HEK293 (cell line): ENCODE measurements around the gene C1orf35.

ENCODE experiments used
- CTCF ChIP-seq: fragments of 450-650 bp; formaldehyde crosslinking; IDR thresholded peaks from 2 replicates; pipeline ENCODE4 v1.5.1; 2016; ENCODE audit warnings: missing biosample characterization, missing genetic modification characterization
- KLF16 ChIP-seq: fragments of 450-650 bp; formaldehyde crosslinking; IDR thresholded peaks from 2 replicates; pipeline ENCODE4 v1.5.1; 2017; ENCODE audit warnings: missing biosample characterization, missing genetic modification characterization
- MYNN ChIP-seq: fragments of 450-650 bp; formaldehyde crosslinking; IDR thresholded peaks from 2 replicates; pipeline ENCODE4 v1.5.1; 2016; ENCODE audit warnings: missing biosample characterization, missing genetic modification characterization, borderline replicate concordance
- PRDM10 ChIP-seq: fragments of 450-650 bp; formaldehyde crosslinking; IDR thresholded peaks from 2 replicates; pipeline ENCODE4 v1.5.1; 2016; ENCODE audit warnings: missing biosample characterization, missing genetic modification characterization
- PRDM4 ChIP-seq: fragments of 450-650 bp; formaldehyde crosslinking; IDR thresholded peaks from 2 replicates; pipeline ENCODE4 v1.5.1; 2017; ENCODE audit warnings: missing biosample characterization, missing genetic modification characterization
- ZBTB17 ChIP-seq: fragments of 450-650 bp; formaldehyde crosslinking; IDR thresholded peaks from 2 replicates; pipeline ENCODE4 v1.5.1; 2016; ENCODE audit warnings: missing biosample characterization, missing genetic modification characterization
- ZFP69B ChIP-seq: fragments of 450-650 bp; formaldehyde crosslinking; IDR thresholded peaks from 2 replicates; pipeline ENCODE4 v1.5.1; 2016; ENCODE audit warnings: missing biosample characterization, missing genetic modification characterization
- ZNF146 ChIP-seq: fragments of 450-650 bp; formaldehyde crosslinking; IDR thresholded peaks from 2 replicates; pipeline ENCODE4 v1.5.1; 2016; ENCODE audit warnings: missing biosample characterization, missing genetic modification characterization
- ZNF157 ChIP-seq: fragments of 450-650 bp; formaldehyde crosslinking; IDR thresholded peaks from 2 replicates; pipeline ENCODE4 v1.5.1; 2016; ENCODE audit warnings: missing biosample characterization, missing genetic modification characterization
- ZNF214 ChIP-seq: fragments of 450-650 bp; formaldehyde crosslinking; IDR thresholded peaks from 2 replicates; pipeline ENCODE4 v1.5.1; 2017; ENCODE audit warnings: missing biosample characterization, mild to moderate bottlenecking, missing genetic modification characterization, borderline replicate concordance
- ZNF266 ChIP-seq: fragments of 450-650 bp; formaldehyde crosslinking; IDR thresholded peaks from 2 replicates; pipeline ENCODE4 v1.5.1; 2016; ENCODE audit warnings: missing biosample characterization, missing genetic modification characterization, low read depth
- ZNF311 ChIP-seq: fragments of 450-650 bp; formaldehyde crosslinking; IDR thresholded peaks from 2 replicates; pipeline ENCODE4 v1.5.1; 2017; ENCODE audit warnings: missing biosample characterization, missing genetic modification characterization, borderline replicate concordance
- ZNF473 ChIP-seq: fragments of 450-650 bp; formaldehyde crosslinking; IDR thresholded peaks from 2 replicates; pipeline ENCODE4 v1.5.1; 2017; ENCODE audit warnings: missing biosample characterization, missing genetic modification characterization
- ZNF501 ChIP-seq: fragments of 450-650 bp; formaldehyde crosslinking; IDR thresholded peaks from 2 replicates; pipeline ENCODE4 v1.5.1; 2016; ENCODE audit warnings: missing biosample characterization, missing genetic modification characterization
- ZNF518A ChIP-seq: fragments of 450-650 bp; formaldehyde crosslinking; conservative IDR thresholded peaks from 2 replicates; pipeline ENCODE4 v1.5.1; 2016; ENCODE audit warnings: low read depth, missing biosample characterization, missing genetic modification characterization
- ZNF660 ChIP-seq: fragments of 450-650 bp; IDR thresholded peaks from 2 replicates; pipeline ENCODE4 v1.5.1; 2018; ENCODE audit warnings: missing biosample characterization, mild to moderate bottlenecking, missing genetic modification characterization
- TF ChIP-seq, protein P1 (sequence below): fragments of 450-650 bp; formaldehyde crosslinking; IDR thresholded peaks from 2 replicates; pipeline ENCODE4 v1.5.0; 2017; ENCODE audit warnings: missing biosample characterization, missing genetic modification characterization, borderline replicate concordance
- TF ChIP-seq, protein P2 (sequence below): fragments of 450-650 bp; formaldehyde crosslinking; IDR thresholded peaks from 2 replicates; pipeline ENCODE4 v1.5.1; 2016; ENCODE audit warnings: missing biosample characterization, missing genetic modification characterization

Gene C1orf35

DNA sequence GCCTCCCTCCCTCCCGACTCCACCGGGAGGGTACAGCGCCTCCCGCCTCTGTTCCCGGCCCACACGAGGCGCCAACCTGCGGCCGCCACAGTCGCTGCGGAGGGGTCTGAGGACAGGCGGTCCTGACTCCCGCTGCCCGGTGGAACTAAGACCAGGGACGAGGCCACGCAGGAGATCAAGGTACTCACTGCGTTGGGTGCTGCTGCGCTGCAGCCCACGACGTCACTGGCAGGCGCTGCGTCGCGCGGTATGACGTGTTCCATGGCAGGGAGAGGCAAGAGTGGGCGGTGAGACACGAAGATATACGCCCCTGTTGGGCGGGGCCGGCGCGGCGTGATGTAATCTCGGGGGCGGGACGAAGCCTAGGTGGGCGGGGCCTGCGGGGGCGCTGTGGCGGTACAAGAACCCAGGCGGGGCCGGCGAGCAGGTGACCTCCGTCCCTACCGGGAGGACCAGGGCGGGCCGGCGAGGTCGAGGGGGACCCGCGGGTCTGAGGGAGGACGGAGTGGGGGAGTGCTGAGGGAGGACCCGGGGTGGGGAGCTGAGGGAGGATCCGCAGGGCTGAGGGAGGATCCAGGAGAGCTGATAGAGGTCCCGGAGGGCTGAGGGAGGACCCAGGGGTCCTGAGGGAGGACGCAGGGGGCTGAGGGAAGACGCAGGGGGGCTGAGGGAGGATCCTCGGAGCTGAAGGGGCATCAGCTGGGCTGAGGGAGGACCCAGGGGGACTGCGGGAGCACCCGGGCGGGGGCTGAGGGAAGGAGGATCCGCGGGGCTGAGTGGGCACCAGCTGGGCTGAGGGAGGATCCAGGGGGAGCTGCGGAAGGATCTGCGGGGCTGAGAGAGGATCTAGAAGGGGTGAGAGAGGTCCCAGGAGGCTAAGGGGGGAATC, 6.2 kb upstream of the C1orf35 start, which contains the start of gene MRPL55 (continued):
- TF ChIP-seq PRDM10 (tag by site-specific recombination) (peak; percentile 67), ZNF311 (tag by site-specific recombination) (no peak), ZFP69B (peak; percentile 52; the same call in 1 of the 2 replicates), KLF16 (tag by site-specific recombination) (peak; percentile 99), CTCF (peak; percentile 96), ZNF157 (tag by site-specific recombination) (0 out of 2 replicates have a peak, but pooled peaks have one; percentile 23), ZBTB17 (peak; percentile 82), MYNN (tag by site-specific recombination) (no peak), ZNF501 (tag by site-specific recombination) (peak; percentile 99), ZNF214 (tag by site-specific recombination) (no peak), ZNF146 (peak; percentile 57; the same call in 1 of the 2 replicates), ZNF266 (tag by site-specific recombination) (no peak), ZNF473 (tag by site-specific recombination) (no peak), ZNF660 (tag by site-specific recombination) (peak; percentile 74; the same call in 1 of the 2 replicates), PRDM4 (tag by site-specific recombination) (no peak), ZNF518A (no peak)
- TF ChIP-seq, protein P1, sequence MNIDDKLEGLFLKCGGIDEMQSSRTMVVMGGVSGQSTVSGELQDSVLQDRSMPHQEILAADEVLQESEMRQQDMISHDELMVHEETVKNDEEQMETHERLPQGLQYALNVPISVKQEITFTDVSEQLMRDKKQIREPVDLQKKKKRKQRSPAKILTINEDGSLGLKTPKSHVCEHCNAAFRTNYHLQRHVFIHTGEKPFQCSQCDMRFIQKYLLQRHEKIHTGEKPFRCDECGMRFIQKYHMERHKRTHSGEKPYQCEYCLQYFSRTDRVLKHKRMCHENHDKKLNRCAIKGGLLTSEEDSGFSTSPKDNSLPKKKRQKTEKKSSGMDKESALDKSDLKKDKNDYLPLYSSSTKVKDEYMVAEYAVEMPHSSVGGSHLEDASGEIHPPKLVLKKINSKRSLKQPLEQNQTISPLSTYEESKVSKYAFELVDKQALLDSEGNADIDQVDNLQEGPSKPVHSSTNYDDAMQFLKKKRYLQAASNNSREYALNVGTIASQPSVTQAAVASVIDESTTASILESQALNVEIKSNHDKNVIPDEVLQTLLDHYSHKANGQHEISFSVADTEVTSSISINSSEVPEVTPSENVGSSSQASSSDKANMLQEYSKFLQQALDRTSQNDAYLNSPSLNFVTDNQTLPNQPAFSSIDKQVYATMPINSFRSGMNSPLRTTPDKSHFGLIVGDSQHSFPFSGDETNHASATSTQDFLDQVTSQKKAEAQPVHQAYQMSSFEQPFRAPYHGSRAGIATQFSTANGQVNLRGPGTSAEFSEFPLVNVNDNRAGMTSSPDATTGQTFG (tag by site-specific recombination), result 0 out of 2 replicates have a peak, but pooled peaks have one; percentile 46
- TF ChIP-seq, protein P2, sequence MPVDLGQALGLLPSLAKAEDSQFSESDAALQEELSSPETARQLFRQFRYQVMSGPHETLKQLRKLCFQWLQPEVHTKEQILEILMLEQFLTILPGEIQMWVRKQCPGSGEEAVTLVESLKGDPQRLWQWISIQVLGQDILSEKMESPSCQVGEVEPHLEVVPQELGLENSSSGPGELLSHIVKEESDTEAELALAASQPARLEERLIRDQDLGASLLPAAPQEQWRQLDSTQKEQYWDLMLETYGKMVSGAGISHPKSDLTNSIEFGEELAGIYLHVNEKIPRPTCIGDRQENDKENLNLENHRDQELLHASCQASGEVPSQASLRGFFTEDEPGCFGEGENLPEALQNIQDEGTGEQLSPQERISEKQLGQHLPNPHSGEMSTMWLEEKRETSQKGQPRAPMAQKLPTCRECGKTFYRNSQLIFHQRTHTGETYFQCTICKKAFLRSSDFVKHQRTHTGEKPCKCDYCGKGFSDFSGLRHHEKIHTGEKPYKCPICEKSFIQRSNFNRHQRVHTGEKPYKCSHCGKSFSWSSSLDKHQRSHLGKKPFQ (tag by site-specific recombination), result peak; percentile 44; the same call in 1 of the 2 replicates
